DOHH2 (cell line): ENCODE measurements around the gene PPP4R1.

Experiments
- H3F3A ChIP-seq: fragments of 200-600 bp; sonication (generic), shearing (Covaris generic); 2 replicates; pipeline ENCODE4 v1.6.0; 2016; ENCODE audit warnings: antibody characterized with exemption, mild to moderate bottlenecking; ENCODE audit not compliant: control insufficient read depth, insufficient read depth
- H3K27ac ChIP-seq: fragments of 200-600 bp; sonication (generic); 2 replicates; pipeline ENCODE4 v1.5.1; 2014; ENCODE audit warnings: low read depth, mild to moderate bottlenecking, low read length, moderate library complexity
- H3K27me3 ChIP-seq: fragments of 200-600 bp; sonication (generic); 2 replicates; pipeline ENCODE4 v1.6.1; 2014; ENCODE audit warnings: mild to moderate bottlenecking, low read length, mixed read lengths; ENCODE audit not compliant: control insufficient read depth
- H3K36me3 ChIP-seq: fragments of 200-600 bp; sonication (generic); 2 replicates; pipeline ENCODE4 v1.6.1; 2014; ENCODE audit warnings: mild to moderate bottlenecking, low read length, moderate library complexity, mixed read lengths; ENCODE audit not compliant: control insufficient read depth
- H3K4me1 ChIP-seq: fragments of 200-600 bp; sonication (generic); 2 replicates; pipeline ENCODE4 v1.6.1; 2014; ENCODE audit warnings: mild to moderate bottlenecking, low read length, mixed read lengths; ENCODE audit not compliant: control insufficient read depth
- H3K4me2 ChIP-seq: fragments of 200-600 bp; sonication (generic); 2 replicates; pipeline ENCODE4 v1.6.0; 2014; ENCODE audit warnings: mild to moderate bottlenecking, low read length, moderate library complexity
- H3K4me3 ChIP-seq: fragments of 200-600 bp; sonication (generic); 2 replicates; pipeline ENCODE4 v1.5.1; 2014; ENCODE audit warnings: mild to moderate bottlenecking, low read length, mixed read lengths
- H3K79me2 ChIP-seq: fragments of 200-600 bp; sonication (generic); 2 replicates; pipeline ENCODE4 v1.6.1; 2014; ENCODE audit warnings: mild to moderate bottlenecking, low read length, mixed read lengths; ENCODE audit not compliant: control insufficient read depth
- H3K9me2 ChIP-seq: fragments of 200-600 bp; sonication (generic); replicated peaks from 2 replicates; pipeline ENCODE4 v1.6.1; 2014; ENCODE audit warnings: mild to moderate bottlenecking, low read length, mixed read lengths; ENCODE audit not compliant: control insufficient read depth
- H3K9me3 ChIP-seq: fragments of 200-600 bp; sonication (generic); 2 replicates; pipeline ENCODE4 v1.6.1; 2014; ENCODE audit warnings: antibody characterized with exemption, low read length, mixed read lengths; ENCODE audit not compliant: control insufficient read depth, insufficient read depth
- H4K20me1 ChIP-seq: fragments of 200-600 bp; sonication (generic); 2 replicates; pipeline ENCODE4 v1.6.0; 2014; ENCODE audit warnings: low read depth, mild to moderate bottlenecking, antibody characterized with exemption, low read length, moderate library complexity; ENCODE audit not compliant: control insufficient read depth, insufficient read depth
- CTCF ChIP-seq: fragments of 200-600 bp; sonication (generic); IDR thresholded peaks from one replicate; pipeline ENCODE4 v1.5.1; 2014; ENCODE audit warnings: antibody characterized with exemption, mild to moderate bottlenecking, low read depth, low read length; ENCODE audit not compliant: poor library complexity, severe bottlenecking
- EZH2phosphoT487 ChIP-seq: fragments of 200-600 bp; sonication (generic); IDR thresholded peaks from 2 replicates; pipeline ENCODE4 v1.6.1; 2017; ENCODE audit warnings: borderline replicate concordance, mild to moderate bottlenecking, antibody characterized with exemption, low read length, moderate library complexity, mixed read lengths

PPP4R1 gene

GRCh38 chr18:9619056-9619455, 4.7 kb upstream of the PPP4R1 start:
- Histone ChIP-seq H3K4me2 (no peak overlapping the region), H3K9me2 (no peaks in the 10 kb centered on the region), H3K79me2 (no peaks in the 10 kb centered on the region), H3K9me3 (no peaks in the 10 kb centered on the region), H3K4me1 (peaks cover 8% of the 10 kb centered on the region), H4K20me1 (no peaks in the 10 kb centered on the region), H3K36me3 (no peaks in the 10 kb centered on the region), H3F3A (peaks cover 9% of the 10 kb centered on the region; the same call in 1 of the 2 replicates), H3K27ac (no peak overlapping the region), H3K27me3 (0 out of 2 replicates have a peak, but pooled peaks cover 2% of the 10 kb centered on the region), H3K4me3 (no peak overlapping the region)
- no peak for TF ChIP-seq EZH2phosphoT487
- no peak for TF ChIP-seq CTCF

GRCh38 chr18:9617006-9617542, 2.7 kb upstream of the PPP4R1 start:
- Histone ChIP-seq H3F3A (peaks cover 17% of the 10 kb centered on the region), H3K27ac (no peak overlapping the region), H3K9me2 (no peaks in the 10 kb centered on the region), H3K4me2 (no peak overlapping the region), H3K4me1 (peaks cover 20% of the 10 kb centered on the region), H4K20me1 (peaks cover 8% of the 10 kb centered on the region; the same call in 1 of the 2 replicates), H3K79me2 (peaks cover 19% of the 10 kb centered on the region), H3K27me3 (0 out of 2 replicates have a peak, but pooled peaks cover 2% of the 10 kb centered on the region), H3K9me3 (no peaks in the 10 kb centered on the region), H3K4me3 (no peak overlapping the region), H3K36me3 (peaks cover under 1% of the 10 kb centered on the region; the same call in 1 of the 2 replicates)
- TF ChIP-seq CTCF = no peak
- no peak for TF ChIP-seq EZH2phosphoT487

GRCh38 chr18:9616049-9616448, 1.7 kb upstream of the PPP4R1 start:
- H3K27me3 ChIP-seq = 0 out of 2 replicates have a peak, but pooled peaks cover 2% of the 10 kb centered on the region
- no peaks in the 10 kb centered on the region for H3K9me2 ChIP-seq
- peaks cover 9% of the 10 kb centered on the region for H3K36me3 ChIP-seq
- H3K79me2 ChIP-seq = peaks cover 30% of the 10 kb centered on the region
- no peak overlapping the region for H3K4me2 ChIP-seq
- TF ChIP-seq CTCF = no peak
- TF ChIP-seq EZH2phosphoT487 = no peak
- peaks cover 8% of the 10 kb centered on the region; the same call in 1 of the 2 replicates for H4K20me1 ChIP-seq
- no peak overlapping the region for H3K4me3 ChIP-seq
- H3K4me1 ChIP-seq = peaks cover 22% of the 10 kb centered on the region
- H3K9me3 ChIP-seq = no peaks in the 10 kb centered on the region
- H3K27ac ChIP-seq = no peak overlapping the region
- H3F3A ChIP-seq = peaks cover 17% of the 10 kb centered on the region
